Immature natural killer cell (primary cell): ENCODE measurements around the gene VPS39. TPM values are rescaled to one million over a fixed set of nuclear protein-coding genes. Genes with fewer than 3 reads are reported as not detected.

ENCODE experiments used
- DNase-seq, 3 donors: peaks; one replicate each; pipeline ENCODE4 v3.0.0; 2022; ENCODE audit warnings: mixed read lengths in 1 of 3
- H3K27ac Mint-ChIP-seq, 6 donors: one replicate each; pipeline ENCODE4 v1.8.0; 2020; ENCODE audit warnings: mixed read lengths in 6 of 6, mild to moderate bottlenecking in 5 of 6, inconsistent platforms in 4 of 6, moderate library complexity in 3 of 6
- H3K27me3 Mint-ChIP-seq, 3 donors: one replicate each; pipeline ENCODE4 v1.8.0; 2020 to 2021; ENCODE audit warnings: low read depth in 3 of 3, mild to moderate bottlenecking in 3 of 3, mixed read lengths in 3 of 3, moderate library complexity in 3 of 3, inconsistent platforms in 1 of 3
- H3K36me3 Mint-ChIP-seq, 3 donors: one replicate each; pipeline ENCODE4 v1.8.0; 2020; ENCODE audit warnings: mixed read lengths in 3 of 3, inconsistent platforms in 2 of 3, mild to moderate bottlenecking in 2 of 3
- H3K4me1 Mint-ChIP-seq, 2 donors: one replicate each; pipeline ENCODE4 v1.8.0; 2020; ENCODE audit warnings: inconsistent platforms in 2 of 2, mild to moderate bottlenecking in 2 of 2, mixed read lengths in 2 of 2, moderate library complexity in 1 of 2
- H3K4me3 Mint-ChIP-seq, 5 donors: one replicate each; pipeline ENCODE4 v1.8.0; 2020; ENCODE audit warnings: mild to moderate bottlenecking in 5 of 5, mixed read lengths in 5 of 5, inconsistent platforms in 3 of 5, moderate library complexity in 3 of 5
- H3K9me3 Mint-ChIP-seq, 6 donors: one replicate each; pipeline ENCODE4 v1.8.0; 2020; ENCODE audit warnings: mild to moderate bottlenecking in 6 of 6, mixed read lengths in 6 of 6, inconsistent platforms in 4 of 6, moderate library complexity in 3 of 6
- polyA plus RNA-seq, 3 donors: library from polyadenylated mRNA; unstranded; fragments of 300-500 nt; fragmentation: Illumina TruSeq; gene quantifications; one replicate each; pipeline ENCODE4 v1.2.3, GENCODE V29; 2021

The VPS39 gene
- polyA plus RNA-seq, 3 donors from 2014 or later, result 17.0 to 44.9 (median 18.3) TPM

- H3K9me3 Mint-ChIP-seq, result no peaks in the 10 kb centered on the region
- no peaks in the 10 kb centered on the region for H3K4me1 Mint-ChIP-seq
- H3K36me3 Mint-ChIP-seq, result no peaks in the 10 kb centered on the region
- H3K27me3 Mint-ChIP-seq, result peaks cover 0 to 4% (median 0%) of the 10 kb centered on the region in 3 donors
- H3K4me3 Mint-ChIP-seq, result no peak overlapping the region
- no peak overlapping the region for H3K27ac Mint-ChIP-seq
- DNase-seq, result no peak
Observed at GRCh38 chr15:42143356-42143755, 64.7 kb downstream of the VPS39 start.

DNA sequence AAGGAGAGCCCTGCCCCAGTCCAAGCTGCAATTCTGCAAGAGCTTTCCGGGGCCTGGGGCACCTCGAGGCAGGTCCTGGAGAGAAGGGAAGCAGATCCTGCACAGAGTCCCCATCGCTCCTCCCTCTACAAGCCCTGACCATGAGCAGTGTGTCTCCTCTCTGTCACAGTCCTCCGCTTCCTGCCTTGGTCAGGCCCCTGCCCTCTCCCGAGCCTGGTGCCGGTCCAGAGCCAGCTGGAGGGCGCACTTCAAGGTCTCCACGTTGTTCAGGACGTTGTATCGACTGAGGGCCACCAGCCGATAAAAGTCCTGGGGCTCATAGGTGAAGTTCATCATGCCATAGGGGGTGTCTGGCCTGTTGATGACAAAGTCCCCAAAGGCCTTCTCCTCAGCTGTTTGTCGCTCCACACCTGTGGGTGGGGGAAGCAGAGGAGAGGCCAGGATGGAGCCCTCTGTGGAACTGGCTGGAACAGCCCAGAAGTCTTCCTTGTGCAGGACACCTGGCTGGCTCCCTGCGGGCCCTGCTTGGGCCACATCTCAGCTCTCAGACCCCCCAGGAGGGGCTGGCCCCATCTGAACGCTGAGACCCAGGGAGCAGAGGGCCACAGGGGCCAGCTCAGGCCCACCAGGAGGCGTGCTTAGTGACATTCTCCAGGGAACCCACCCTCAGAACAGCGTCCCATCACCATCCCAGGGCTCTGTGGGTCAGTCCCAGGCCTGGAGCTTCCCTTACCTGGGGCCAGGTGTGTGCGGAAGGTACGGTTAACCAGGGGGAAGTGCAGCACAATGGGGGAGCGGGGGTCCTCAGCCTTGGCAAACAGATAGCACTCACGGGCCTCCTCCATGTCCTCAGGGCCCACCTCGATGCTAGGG lies 66.1 kb downstream of the VPS39 start:
- no peak overlapping the region for H3K27ac Mint-ChIP-seq
- peaks cover 0 to 4% (median under 1%) of the 10 kb centered on the region in 3 donors for H3K27me3 Mint-ChIP-seq
- H3K36me3 Mint-ChIP-seq, result no peaks in the 10 kb centered on the region
- H3K4me1 Mint-ChIP-seq, result no peaks in the 10 kb centered on the region
- H3K9me3 Mint-ChIP-seq, result no peaks in the 10 kb centered on the region
- no peak overlapping the region for H3K4me3 Mint-ChIP-seq
- DNase-seq, result no peak

DNA sequence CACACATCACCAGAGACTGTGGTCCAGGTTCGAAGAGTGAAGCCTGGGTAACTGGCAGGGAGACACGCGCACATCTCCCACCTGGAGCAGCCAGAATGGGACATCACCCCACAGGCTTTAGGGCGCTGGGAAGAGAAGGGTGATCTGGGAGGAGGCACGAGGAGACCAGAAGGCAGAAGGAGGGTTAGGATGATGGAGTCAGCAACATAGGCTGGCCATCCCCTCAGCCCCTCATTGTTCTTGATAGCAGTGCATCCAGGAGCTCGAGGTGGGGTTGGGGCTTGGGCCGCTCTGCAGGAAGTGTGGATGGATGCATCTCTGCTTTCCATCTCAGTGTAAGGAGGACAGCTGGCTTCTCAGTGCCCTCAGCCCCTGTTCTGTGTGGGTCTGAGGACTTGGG lies 66.9 kb downstream of the VPS39 start:
- Mint-ChIP-seq H3K36me3 (no peaks in the 10 kb centered on the region), H3K9me3 (no peaks in the 10 kb centered on the region), H3K4me3 (no peak overlapping the region), H3K27me3 (peaks cover 0 to 4% (median 2%) of the 10 kb centered on the region in 3 donors), H3K27ac (no peak overlapping the region), H3K4me1 (no peaks in the 10 kb centered on the region)
- DNase-seq, result no peak

- no peak overlapping the region for H3K4me3 Mint-ChIP-seq
- H3K36me3 Mint-ChIP-seq, result no peaks in the 10 kb centered on the region
- H3K4me1 Mint-ChIP-seq, result no peaks in the 10 kb centered on the region
- no peak overlapping the region for H3K27ac Mint-ChIP-seq
- H3K9me3 Mint-ChIP-seq, result no peaks in the 10 kb centered on the region
- H3K27me3 Mint-ChIP-seq, result peaks cover 0 to 5% (median 3%) of the 10 kb centered on the region in 3 donors
- no peak for DNase-seq
Observed at GRCh38 chr15:42140383-42141070, 67.6 kb downstream of the VPS39 start.

DNA sequence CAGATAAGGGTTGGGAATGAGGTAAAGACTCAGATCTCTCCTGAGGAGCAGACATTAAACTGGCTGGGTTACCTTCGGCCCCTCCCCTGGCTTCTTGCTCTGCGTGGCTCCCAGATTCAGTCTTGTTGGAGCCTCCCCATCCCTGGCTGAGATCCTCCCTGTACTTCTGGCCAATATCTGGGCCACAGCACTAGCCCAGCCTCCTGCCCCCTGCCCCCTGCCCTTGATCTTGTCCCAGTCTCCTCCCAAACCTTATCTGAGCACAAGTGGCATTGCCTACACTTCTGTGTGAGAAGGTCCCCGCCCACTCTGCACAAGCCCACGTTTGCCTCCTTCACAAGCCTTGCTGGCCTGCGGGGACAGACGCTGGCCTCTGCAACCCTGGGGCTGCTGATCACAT lies 68.5 kb downstream of the VPS39 start:
- no peak for DNase-seq
- Mint-ChIP-seq H3K4me3 (no peak overlapping the region), H3K9me3 (no peaks in the 10 kb centered on the region), H3K27ac (no peak overlapping the region), H3K4me1 (no peaks in the 10 kb centered on the region), H3K27me3 (peaks cover 0 to 7% (median 5%) of the 10 kb centered on the region in 3 donors), H3K36me3 (no peaks in the 10 kb centered on the region)

GRCh38 chr15:42138968-42139386 lies 69.1 kb downstream of the VPS39 start:
- H3K27ac Mint-ChIP-seq, result no peak overlapping the region
- H3K36me3 Mint-ChIP-seq, result no peaks in the 10 kb centered on the region
- H3K4me3 Mint-ChIP-seq, result no peak overlapping the region
- peaks cover 0 to 5% (median 5%) of the 10 kb centered on the region in 3 donors for H3K27me3 Mint-ChIP-seq
- no peak for DNase-seq
- no peaks in the 10 kb centered on the region for H3K4me1 Mint-ChIP-seq
- no peaks in the 10 kb centered on the region for H3K9me3 Mint-ChIP-seq

DNA sequence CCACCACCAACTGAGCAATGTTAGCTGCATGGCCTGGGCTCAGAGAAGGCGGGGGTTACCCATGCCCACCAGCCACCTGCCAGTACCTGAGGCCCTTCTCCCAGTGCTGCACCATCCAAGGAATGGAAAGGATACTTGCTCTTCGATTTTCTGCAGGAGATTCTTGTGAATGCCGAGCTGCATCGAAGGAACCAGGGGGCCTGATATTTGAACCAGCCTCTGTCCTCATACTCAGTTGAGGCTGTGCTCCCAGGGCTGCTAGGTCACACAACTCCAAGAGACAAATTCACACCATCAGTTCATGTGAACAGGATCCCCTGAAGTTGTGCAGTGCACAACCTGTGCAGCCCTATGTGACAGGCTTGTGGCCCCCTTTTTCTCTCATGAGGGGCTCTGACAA lies 69.7 kb downstream of the VPS39 start:
- Mint-ChIP-seq H3K9me3 (no peaks in the 10 kb centered on the region), H3K27me3 (peaks cover 0 to 5% (median 5%) of the 10 kb centered on the region in 3 donors), H3K4me1 (no peaks in the 10 kb centered on the region), H3K36me3 (no peaks in the 10 kb centered on the region), H3K27ac (no peak overlapping the region), H3K4me3 (no peak overlapping the region)
- DNase-seq, result no peak

DNA sequence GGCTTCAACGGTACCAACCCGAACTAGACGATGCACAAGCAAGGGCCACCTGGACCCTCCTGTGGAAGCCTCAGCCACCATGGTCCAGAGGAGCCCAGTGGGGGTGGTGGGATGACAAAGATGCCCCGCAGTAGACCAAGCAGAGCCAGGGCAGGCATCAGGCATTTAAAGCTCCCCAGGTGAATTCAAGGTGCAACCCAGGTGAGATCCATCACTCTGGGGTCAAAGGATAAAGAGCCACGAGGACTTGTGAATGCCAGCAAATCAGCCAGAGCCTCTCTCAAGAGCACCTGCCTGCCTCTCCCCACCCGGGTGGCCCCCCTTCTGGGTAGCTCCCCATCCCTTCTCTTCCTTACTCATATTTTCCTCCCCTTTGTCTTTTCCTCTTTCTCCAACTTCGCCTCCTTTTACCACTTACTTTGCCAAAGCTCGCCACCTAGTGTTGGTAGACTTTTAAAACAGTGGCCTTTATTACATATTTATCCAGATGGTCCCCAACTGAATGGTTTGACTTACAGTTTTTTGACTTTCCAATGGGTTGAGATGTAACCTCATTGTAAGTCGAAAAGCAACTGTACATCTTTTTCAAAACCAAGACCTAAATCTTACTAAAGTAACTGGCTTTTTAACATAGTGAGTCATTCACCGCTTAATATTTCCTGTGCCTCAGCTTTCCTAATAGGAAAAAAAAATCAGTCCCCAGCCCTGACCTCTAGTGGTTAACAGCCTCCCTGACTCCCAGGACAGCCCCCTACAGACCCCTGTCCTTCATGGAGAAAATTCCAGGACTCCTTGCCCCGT lies 70.4 kb downstream of the VPS39 start:
- DNase-seq, result peak in 1 of 3 donors; percentile 4
- no peak overlapping the region for H3K27ac Mint-ChIP-seq
- no peaks in the 10 kb centered on the region for H3K36me3 Mint-ChIP-seq
- no peaks in the 10 kb centered on the region for H3K9me3 Mint-ChIP-seq
- H3K4me3 Mint-ChIP-seq, result no peak overlapping the region
- H3K27me3 Mint-ChIP-seq, result peaks cover 0 to 5% (median 5%) of the 10 kb centered on the region in 3 donors
- no peaks in the 10 kb centered on the region for H3K4me1 Mint-ChIP-seq

- no peak for DNase-seq
- peaks cover 0 to 7% (median 5%) of the 10 kb centered on the region in 3 donors for H3K27me3 Mint-ChIP-seq
- H3K9me3 Mint-ChIP-seq, result no peaks in the 10 kb centered on the region
- H3K4me3 Mint-ChIP-seq, result no peak overlapping the region
- H3K36me3 Mint-ChIP-seq, result no peaks in the 10 kb centered on the region
- H3K4me1 Mint-ChIP-seq, result no peaks in the 10 kb centered on the region
- no peak overlapping the region for H3K27ac Mint-ChIP-seq
Observed at GRCh38 chr15:42136513-42136912, 71.6 kb downstream of the VPS39 start.

DNA sequence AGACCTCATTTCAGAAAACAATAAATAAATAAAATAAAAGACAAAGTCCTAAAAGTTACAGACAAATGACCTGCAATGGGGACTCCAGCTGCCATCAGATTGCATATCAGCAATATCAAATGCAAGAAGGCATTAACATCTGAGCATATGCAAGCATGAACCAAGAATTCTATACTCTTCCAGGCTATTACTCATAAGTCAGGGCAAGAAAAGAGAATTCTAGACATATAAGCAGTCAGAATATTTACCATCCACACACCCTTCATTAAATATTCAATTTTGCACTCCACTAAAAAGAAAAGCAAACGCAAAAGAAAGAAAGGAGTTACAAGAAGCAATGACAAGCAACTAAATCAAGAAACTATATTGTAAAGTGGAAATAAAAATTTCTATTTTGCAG lies 72.8 kb downstream of the VPS39 start:
- DNase-seq, result no peak
- no peaks in the 10 kb centered on the region for H3K4me1 Mint-ChIP-seq
- no peaks in the 10 kb centered on the region for H3K36me3 Mint-ChIP-seq
- peaks cover 0 to 10% (median 5%) of the 10 kb centered on the region in 3 donors for H3K27me3 Mint-ChIP-seq
- no peak overlapping the region for H3K27ac Mint-ChIP-seq
- H3K4me3 Mint-ChIP-seq, result no peak overlapping the region
- H3K9me3 Mint-ChIP-seq, result no peaks in the 10 kb centered on the region

GRCh38 chr15:42134617-42135245 lies 73.4 kb downstream of the VPS39 start:
- H3K27me3 Mint-ChIP-seq, result peaks cover 0 to 12% (median 3%) of the 10 kb centered on the region in 3 donors
- H3K36me3 Mint-ChIP-seq, result no peaks in the 10 kb centered on the region
- H3K4me3 Mint-ChIP-seq, result no peak overlapping the region
- no peak overlapping the region for H3K27ac Mint-ChIP-seq
- H3K4me1 Mint-ChIP-seq, result no peaks in the 10 kb centered on the region
- DNase-seq, result no peak
- H3K9me3 Mint-ChIP-seq, result no peaks in the 10 kb centered on the region

GRCh38 chr15:42133886-42134502 lies 74.1 kb downstream of the VPS39 start:
- H3K9me3 Mint-ChIP-seq, result no peaks in the 10 kb centered on the region
- H3K27me3 Mint-ChIP-seq, result peaks cover 0 to 12% (median 3%) of the 10 kb centered on the region in 3 donors
- no peak for DNase-seq
- no peak overlapping the region for H3K4me3 Mint-ChIP-seq
- no peak overlapping the region for H3K27ac Mint-ChIP-seq
- H3K4me1 Mint-ChIP-seq, result no peaks in the 10 kb centered on the region
- H3K36me3 Mint-ChIP-seq, result no peaks in the 10 kb centered on the region

- no peaks in the 10 kb centered on the region for H3K9me3 Mint-ChIP-seq
- no peak overlapping the region for H3K4me3 Mint-ChIP-seq
- H3K27me3 Mint-ChIP-seq, result peaks cover 0 to 12% (median 3%) of the 10 kb centered on the region in 3 donors
- H3K27ac Mint-ChIP-seq, result no peak overlapping the region
- no peaks in the 10 kb centered on the region for H3K4me1 Mint-ChIP-seq
- H3K36me3 Mint-ChIP-seq, result no peaks in the 10 kb centered on the region
- DNase-seq, result no peak
Observed at GRCh38 chr15:42133356-42133755, 74.7 kb downstream of the VPS39 start.
